GM21786 (cell line): Measurements from ENCODE around the gene PRR33.
A peak's percentile ranks its signal among the peaks of the same experiment; 100 is the strongest.

Experiments used
- ATAC-seq: cut with Tn5 transposase; IDR thresholded peaks from one replicate; pipeline ENCODE4 v1.9.1; 2021; ENCODE audit not compliant: unreplicated experiment

PRR33 gene

DNA sequence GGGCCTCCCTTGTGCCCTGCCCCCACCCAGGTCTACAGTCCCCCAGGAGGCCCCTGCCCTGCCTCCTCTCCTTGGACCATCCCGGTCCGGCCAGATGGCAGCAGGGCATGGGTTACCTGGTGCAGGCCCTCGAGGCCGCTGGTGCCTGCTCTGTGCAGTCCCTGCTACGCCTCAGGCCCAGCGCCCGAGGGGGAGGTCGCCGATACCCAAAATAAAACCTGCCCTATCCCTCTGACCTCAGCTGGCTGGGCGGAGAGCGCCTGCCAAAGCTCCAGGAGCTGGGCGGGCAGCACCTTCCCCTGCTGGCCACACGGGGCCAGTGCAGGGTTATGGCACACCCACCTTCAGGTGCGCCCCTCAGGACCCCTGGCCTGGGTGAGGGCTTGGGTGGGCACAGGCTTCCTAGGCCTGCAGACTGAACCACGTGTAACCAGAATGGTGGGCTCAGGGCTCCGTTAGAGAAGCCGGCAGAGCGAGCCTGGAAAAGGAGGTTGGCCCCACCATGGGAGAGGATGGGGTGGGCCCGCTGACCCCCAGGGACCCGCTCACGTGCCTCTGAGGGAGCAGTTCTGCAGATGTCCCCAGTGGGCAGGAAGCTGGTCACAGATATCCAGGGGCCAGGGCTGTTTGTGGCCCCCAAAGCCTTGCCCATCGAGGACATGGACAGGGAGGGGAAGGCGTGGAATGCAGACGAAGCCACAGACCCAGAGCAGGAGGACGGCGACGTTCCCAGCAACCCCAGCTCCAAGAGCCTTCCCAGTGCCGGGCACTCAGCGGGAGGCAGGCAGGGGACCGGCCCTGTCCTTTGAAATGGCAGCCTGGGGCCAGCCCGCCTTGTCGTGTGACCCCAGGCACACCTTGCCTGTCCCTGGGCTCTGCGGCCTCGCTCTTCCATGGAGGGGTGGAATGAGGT is 26.1 kb upstream of the PRR33 start:
- no peak for ATAC-seq

GRCh38 chr11:1916986-1917522 is 25.4 kb upstream of the PRR33 start:
- ATAC-seq = no peak

- ATAC-seq = peak; percentile 40
Measured at GRCh38 chr11:1916132-1916985, 24.7 kb upstream of the PRR33 start.

- no peak for ATAC-seq
Measured at GRCh38 chr11:1915795-1916131, 24.1 kb upstream of the PRR33 start.

DNA sequence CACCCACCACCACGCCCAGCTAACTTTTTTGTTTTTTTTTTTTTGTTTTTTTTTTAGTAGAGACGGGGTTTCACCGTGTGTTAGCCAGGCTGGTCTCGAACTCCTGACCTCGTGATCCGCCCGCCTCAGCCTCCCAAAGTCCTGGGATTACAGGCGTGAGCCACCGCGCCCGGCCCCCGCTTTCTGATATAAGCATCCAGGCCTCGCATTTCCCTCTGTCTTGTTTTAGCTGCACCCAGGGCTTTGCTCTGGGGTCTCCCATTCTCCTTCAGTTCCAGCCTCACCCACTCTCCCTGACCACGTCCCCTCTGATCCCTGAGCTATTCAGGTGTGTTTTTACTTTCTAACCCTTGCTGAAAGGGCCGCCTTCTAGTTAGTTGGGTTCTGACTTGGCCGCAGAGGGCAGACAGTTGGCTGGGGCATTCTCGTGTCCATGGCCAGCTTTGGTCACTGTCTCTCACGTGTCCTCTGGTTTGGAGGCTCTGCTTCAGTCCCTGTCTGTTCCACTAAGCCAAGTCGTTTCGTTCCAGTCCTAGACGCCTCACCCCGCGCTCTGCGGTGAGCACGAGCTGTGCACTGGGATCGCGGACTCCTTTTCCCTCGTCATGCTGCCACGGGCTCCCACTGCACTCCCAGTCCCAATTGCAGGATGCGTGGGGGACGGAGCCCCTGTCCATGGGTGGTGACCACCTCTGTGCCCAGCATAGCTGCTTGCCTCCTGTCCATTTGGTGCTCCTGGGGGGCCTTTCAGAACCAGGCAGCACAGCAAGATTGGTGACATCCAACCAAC is 21.8 kb upstream of the PRR33 start:
- ATAC-seq = no peak

DNA sequence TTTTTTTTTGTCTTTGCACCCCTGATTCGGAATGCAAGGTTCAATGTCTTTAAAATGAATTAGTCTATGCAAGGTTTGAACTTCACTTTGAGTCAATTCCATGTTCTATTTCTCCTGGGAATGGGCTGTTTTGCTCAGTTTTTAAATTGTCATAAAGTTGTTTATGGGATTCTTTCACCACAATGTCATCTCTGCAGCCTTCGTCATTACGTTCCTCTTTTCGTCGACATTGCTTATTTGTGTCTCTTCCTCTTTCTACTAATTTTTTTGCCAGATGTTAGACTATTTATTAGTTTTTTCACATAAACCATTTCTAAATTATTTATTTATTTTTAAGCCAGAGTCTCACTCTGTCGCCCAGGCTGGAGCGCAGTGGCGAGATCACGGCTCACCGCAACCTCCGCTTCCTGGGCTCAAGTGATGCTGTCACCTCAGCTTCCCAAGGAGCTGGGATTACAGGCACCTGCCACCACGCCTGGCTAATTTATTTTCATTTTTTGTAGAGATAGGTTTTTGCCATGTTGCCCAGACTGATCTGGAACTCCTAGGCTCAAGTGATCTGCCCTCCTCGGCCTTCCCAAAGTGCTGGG is 20.7 kb upstream of the PRR33 start:
- no peak for ATAC-seq

DNA sequence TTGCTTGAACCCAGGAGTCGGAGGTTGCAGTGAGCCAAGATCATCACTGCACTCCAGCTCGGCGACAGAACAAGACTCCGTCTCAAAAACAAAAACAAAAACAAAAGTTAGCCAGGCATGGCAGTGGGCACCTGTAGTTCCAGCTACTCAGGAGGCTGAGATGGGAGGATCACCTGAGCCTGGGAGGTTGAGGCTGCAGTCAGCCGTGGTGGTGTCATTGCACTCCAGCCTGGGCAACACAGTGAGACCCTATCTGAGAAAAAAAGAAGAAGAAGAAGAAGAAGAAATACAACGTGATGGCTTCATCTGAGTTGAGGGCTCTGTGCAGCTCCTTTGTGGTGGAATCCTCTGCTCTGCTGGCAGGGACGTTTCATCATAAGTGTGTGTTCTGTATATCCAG is 17.8 kb upstream of the PRR33 start:
- ATAC-seq = no peak

DNA sequence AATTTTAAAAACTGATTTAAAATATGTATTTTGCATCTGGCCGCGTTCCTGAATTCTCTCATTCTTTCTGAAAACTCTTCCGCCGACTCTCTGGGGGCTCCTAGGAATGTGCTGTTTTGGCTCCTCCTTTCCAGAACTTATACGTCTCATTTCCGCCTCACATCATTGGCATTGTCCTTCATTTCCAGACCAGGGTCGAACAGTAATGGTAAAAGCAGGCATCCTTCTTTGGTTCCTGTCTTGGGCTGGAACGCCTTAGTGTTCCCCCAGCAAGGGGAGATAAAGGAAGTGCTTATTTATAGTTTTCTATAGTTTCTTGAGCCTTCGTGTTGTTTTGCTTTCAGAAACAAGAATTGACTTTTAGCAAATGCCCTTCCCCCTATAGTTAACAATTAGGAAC is 16.9 kb upstream of the PRR33 start:
- no peak for ATAC-seq

GRCh38 chr11:1906611-1907423 is 15.1 kb upstream of the PRR33 start:
- no peak for ATAC-seq

DNA sequence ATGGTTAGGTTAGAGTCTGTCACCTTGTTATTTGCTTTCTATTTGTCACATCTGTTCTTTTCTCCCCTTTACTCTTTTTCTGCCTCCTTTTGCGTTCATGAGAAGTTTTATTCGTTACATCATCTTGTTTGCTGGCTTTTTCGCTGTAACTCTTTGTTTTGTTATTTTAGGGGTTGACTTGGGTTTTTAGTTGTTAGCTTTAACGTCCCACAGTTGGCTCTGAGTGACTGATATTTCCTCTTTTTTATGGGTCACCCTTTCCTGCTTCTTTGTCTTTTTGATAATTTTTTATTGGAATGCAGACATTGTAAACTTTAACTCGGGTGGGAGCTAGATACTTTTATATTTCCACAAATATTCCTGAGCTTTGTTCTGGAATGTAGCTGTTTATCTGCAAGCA is 14.5 kb upstream of the PRR33 start:
- no peak for ATAC-seq

GRCh38 chr11:1899686-1900085 is 8.0 kb upstream of the PRR33 start:
- no peak for ATAC-seq

DNA sequence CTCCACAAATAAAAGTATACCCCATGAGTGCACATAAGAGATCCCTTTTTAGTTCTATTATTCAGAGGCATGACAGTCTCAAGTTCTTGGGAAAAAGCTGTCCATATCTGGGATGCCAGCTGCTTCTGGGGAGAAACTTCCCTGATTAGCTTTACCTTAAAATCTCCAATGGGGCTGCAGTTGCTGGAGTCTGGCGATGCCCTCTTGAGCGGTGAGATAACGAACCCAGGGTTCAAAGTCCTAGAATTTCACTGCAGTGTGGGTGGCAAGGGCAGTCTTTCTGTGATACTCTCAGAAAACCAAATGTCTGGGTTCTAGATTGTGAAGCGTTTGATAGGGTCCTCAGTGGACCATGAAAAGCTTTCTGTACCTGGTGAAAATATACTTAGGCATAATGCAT is 7.4 kb upstream of the PRR33 start:
- no peak for ATAC-seq

- ATAC-seq = no peak
Measured at GRCh38 chr11:1896923-1897322, 5.2 kb upstream of the PRR33 start.

DNA sequence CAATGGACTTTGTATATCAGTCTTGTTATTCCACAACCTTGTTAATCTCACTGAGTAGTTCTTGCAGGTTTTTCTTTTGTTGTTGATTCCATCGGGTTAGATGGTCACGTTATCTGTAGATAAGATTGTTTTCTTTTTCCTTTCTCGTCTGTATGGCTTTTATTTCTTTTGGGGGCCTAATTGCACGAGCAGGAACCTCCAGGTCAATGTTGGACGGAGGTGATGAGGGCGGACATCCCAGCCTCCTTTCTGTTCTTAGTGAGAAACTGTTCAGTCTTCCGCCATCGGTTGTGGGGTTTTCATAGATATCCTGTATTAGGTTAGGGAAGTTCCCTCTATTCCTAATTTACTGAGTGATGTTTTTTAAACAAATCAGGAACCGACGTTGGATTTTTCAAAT is 4.8 kb upstream of the PRR33 start:
- no peak for ATAC-seq

GRCh38 chr11:1894759-1895158 is 3.1 kb upstream of the PRR33 start:
- no peak for ATAC-seq

DNA sequence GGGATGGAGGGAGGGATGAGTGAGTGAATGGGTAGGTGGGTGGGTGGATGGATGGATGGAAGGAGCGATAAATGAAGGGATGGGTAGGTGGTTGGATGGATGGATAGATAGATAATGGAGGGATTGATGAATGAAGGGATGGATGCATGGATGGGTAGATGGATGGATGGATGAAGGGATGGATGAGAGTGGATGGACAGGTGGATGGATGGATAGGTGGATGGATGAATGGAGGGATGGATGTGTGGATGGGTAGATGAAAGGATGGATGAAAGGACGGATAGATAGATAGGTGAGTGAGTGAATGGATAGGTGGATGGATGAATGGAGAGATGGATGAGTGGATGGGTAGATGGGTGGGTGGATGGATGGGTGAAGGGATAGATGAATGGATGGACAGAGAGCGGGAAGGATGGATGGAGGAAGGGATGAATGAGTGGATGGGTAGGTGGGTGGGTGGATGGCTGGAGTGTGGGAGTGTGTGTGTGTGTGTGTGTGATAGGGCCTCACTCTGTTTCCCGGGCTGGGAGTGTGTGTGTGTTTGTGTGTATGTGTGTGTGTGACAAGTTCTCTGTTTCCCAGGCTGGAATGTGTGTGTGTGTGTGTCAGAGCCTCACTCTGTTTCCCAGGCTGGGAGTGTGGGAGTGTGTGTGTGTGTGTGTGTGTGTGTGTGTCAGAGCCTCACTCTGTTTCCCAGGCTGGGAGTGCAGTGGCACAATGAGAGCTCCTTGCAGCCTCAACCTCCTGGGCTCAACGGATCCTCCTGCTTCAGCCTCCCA is 2.1 kb upstream of the PRR33 start:
- ATAC-seq = no peak

GRCh38 chr11:1892558-1892957 is 863 bp upstream of the PRR33 start:
- ATAC-seq = no peak

- ATAC-seq = no peak
Measured at GRCh38 chr11:1892116-1892515, 421 bp upstream of the PRR33 start.
